Skeletal muscle satellite cell (primary cell): Measurements from ENCODE around the gene TAF8. TPM values are rescaled to one million over a fixed set of nuclear protein-coding genes. Genes with fewer than 3 reads are reported as not detected.
"Not testable (repeated sequence)": the region's sequence is repeated elsewhere in the genome, so short reads cannot be mapped to it uniquely, and the experiment has no call there.

Experiments
- H3K27me3 ChIP-seq: 2 replicates; pipeline ENCODE4 v1.7.0; 2013; ENCODE audit warnings: low read length; ENCODE audit not compliant: control insufficient read depth, insufficient read depth
- H3K36me3 ChIP-seq: 2 replicates; pipeline ENCODE4 v1.7.0; 2013; ENCODE audit warnings: mild to moderate bottlenecking, control low read depth, low read length; ENCODE audit not compliant: insufficient read depth
- H3K4me1 ChIP-seq: 2 replicates; pipeline ENCODE4 v1.7.0; 2013; ENCODE audit warnings: low read length; ENCODE audit not compliant: control insufficient read depth, insufficient read depth
- H3K4me2 ChIP-seq: 2 replicates; pipeline ENCODE4 v1.7.0; 2013; ENCODE audit warnings: mild to moderate bottlenecking, low read length
- H3K4me3 ChIP-seq: 2 replicates; pipeline ENCODE4 v1.7.0; 2013; ENCODE audit warnings: low read length
- H3K9ac ChIP-seq: 2 replicates; pipeline ENCODE4 v1.7.0; 2013; ENCODE audit warnings: mild to moderate bottlenecking, low read depth, low read length, moderate library complexity
- H3K9me3 ChIP-seq: replicated peaks from 2 replicates; pipeline ENCODE4 v1.7.0; 2013; ENCODE audit warnings: mild to moderate bottlenecking, control low read depth, low read length
- total RNA-seq: library from RNA; depleted of rRNA; stranded (reverse); fragments of >200 nt; gene quantifications from 2 replicates; pipeline ENCODE4 v1.2.3, GENCODE V29; 2012; rRNA removed

TAF8 gene, protein sequence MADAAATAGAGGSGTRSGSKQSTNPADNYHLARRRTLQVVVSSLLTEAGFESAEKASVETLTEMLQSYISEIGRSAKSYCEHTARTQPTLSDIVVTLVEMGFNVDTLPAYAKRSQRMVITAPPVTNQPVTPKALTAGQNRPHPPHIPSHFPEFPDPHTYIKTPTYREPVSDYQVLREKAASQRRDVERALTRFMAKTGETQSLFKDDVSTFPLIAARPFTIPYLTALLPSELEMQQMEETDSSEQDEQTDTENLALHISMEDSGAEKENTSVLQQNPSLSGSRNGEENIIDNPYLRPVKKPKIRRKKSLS
- total RNA-seq = 14.4 and 15.7 TPM in 2 replicates

DNA sequence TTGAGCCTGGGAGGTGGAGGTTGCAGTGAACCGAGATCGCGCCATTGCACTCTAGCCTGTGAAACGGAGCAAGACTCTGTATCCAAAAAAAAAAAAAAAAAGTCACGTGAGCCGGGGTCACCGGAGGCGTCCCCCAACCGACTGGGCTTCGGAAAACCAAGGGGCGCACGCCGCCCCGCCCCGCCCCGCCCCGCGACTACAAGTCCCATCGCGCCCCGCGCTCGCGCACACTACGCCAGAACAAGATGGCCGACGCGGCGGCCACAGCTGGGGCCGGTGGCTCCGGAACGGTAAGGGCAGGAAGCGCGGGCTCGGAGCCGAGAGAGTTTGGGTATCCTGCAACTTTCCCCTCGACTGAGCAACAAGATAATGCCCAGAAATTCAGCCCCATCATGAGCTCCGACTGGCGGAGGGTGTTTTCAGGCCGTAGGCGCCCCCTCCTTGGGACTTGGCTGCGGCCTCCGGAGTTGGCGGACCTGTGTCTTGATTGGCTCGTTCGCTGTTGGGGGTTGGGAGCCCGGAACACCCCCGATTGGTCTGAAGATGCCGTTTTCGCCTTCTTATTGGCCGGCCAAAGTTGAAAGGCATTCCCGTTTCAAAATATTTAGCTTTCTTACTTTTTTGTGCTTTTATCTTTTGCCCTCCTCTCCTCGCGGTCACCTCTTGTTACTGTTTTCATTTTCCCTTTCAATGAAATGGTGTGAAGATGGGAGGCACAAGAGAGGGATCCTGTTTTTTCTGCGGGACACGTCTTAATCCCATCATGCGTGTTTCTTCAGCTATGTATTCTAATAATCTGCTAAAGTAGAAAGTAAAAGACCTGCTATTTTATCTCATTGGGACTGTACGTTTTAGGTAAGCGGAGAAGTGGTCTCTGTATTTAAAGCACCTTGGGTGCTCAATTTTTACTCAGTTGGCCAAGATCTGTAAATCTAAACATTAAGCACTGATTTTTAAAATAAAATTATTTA lies at the start of gene TAF8:
Gene TAF8, plus strand, starts transcription at position 228 of the 971 bp plus-strand sequence. Its CDS starts 18 bp downstream, at position 246.
- Histone ChIP-seq H3K9me3 (no peaks in the 10 kb centered on the region), H3K4me3 (peak within 1 kb of the TSS; percentile 87), H3K4me2 (peak within 1 kb of the TSS; percentile 99), H3K9ac (peak within 1 kb of the TSS; percentile 94), H3K27me3 (no peaks in the 10 kb centered on the region), H3K36me3 (peaks cover 11% of the 10 kb centered on the region), H3K4me1 (peaks cover 29% of the 10 kb centered on the region)

DNA sequence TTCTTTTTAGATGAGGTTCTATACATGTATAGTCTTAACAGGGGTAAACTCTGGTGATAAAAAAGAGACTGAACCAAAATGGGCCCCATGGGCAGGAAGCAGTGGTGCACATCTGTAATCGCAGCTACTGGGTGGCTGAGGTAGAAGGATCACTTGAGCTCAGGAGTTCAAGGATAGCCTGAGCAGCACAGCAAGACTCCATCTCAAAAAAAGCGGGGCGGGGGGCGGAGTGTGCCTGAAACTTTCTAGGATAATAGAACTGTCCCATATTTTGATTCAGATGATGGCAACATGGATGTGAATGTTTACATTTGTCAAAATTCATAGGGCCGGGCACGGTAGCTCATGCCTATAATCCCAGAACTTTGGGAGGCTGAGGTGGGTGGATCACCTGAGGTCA lies 48.8 kb upstream of the TAF8 start:
- no peaks in the 10 kb centered on the region for H3K36me3 ChIP-seq
- no peak overlapping the region for H3K9ac ChIP-seq
- no peak overlapping the region for H3K4me2 ChIP-seq

DNA sequence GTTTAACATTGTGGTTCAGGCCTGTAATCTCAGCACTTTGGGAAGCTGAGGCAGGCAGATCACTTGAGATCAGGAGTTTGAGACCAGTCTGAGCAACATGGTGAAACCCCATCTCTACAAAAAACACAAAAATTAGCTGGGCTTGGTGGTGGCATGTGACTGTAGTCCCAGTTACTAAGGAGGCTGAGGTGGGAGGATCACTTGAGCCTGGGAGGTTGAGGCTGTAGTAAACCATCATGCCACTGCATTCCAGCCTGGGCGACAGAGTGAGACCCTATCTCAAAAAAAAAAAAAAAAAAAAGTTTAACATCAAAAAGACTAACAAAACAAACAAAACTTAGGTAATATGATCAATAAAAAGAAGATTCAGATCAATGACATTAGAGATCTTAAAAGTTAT lies 46.7 kb upstream of the TAF8 start:
- not testable (repeated sequence) for H3K27me3 ChIP-seq, H3K4me3 ChIP-seq, H3K36me3 ChIP-seq, H3K4me2 ChIP-seq, H3K9ac ChIP-seq, H3K4me1 ChIP-seq, H3K9me3 ChIP-seq

More for the DNA sequence above, 48.8 kb upstream of the TAF8 start:
- Histone ChIP-seq H3K27me3 (no peaks in the 10 kb centered on the region), H3K4me1 (no peaks in the 10 kb centered on the region), H3K4me3 (no peak overlapping the region), H3K9me3 (no peaks in the 10 kb centered on the region)

DNA sequence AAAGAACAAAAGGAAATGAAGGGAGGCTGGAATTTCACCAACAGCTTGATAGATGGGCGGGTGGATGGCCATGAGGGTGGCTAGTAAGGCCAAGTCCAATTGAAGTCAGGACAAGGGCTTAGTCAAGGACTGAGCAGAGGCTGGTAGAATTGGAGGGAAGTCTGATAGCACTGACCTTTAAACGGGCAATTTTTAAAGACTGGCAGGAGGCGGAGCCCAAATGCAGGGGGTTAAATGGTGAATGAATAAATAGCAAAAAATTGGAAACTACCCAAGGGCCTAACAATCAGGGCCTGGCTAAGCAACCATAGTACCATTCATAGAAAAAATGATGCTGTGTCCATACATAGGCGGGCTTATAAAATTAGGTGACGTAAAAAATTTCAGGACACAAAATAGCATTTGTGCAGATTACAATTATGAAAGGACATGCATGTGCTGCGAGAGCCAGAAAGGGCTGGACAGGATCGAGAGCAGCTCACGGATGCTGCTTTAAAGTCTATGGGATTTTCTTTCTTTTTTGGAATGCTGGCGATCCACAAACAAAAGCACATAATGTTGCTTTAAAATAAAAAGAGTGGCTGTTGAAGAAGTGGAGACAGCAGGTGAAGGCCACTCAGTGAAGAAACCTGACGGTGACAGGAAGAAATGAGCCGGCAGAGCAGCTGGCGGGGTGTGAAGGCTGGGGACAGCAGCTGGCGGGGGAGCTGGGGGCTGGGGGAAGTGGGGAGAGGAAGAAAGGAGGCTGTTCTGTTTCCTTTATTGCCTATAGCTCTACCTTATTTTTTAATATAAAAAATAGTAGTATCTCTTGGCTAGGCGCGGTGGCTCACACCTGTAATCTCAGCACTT lies 42.8 kb upstream of the TAF8 start:
- Histone ChIP-seq H3K36me3 (no peaks in the 10 kb centered on the region), H3K9ac (no peak overlapping the region), H3K4me3 (no peak overlapping the region), H3K4me2 (peak overlapping the region; percentile 41), H3K4me1 (peaks cover 19% of the 10 kb centered on the region), H3K27me3 (no peaks in the 10 kb centered on the region), H3K9me3 (no peaks in the 10 kb centered on the region)

DNA sequence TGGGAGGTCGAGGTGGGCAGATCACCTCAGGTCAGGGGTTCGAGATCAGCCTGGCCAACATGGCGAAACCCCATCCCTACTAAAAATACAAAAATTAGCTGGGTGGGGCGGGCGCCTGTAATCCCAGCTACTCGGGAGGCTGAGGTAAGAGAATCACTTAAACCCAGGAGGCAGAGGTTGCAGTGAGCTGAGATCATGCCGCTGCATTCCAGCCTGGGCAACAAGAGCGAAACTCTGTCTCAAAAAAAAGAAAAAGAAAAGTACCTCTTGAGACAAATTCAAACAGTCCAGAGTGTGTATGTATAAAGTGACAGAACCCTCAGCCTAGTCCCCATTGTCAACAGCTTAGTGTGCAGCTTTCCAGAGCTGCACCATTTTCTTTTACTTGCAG lies 42.2 kb upstream of the TAF8 start:
- not testable (repeated sequence) for H3K9ac ChIP-seq, H3K9me3 ChIP-seq, H3K36me3 ChIP-seq, H3K27me3 ChIP-seq, H3K4me2 ChIP-seq, H3K4me3 ChIP-seq
- H3K4me1 ChIP-seq = peaks cover 24% of the 10 kb centered on the region

DNA sequence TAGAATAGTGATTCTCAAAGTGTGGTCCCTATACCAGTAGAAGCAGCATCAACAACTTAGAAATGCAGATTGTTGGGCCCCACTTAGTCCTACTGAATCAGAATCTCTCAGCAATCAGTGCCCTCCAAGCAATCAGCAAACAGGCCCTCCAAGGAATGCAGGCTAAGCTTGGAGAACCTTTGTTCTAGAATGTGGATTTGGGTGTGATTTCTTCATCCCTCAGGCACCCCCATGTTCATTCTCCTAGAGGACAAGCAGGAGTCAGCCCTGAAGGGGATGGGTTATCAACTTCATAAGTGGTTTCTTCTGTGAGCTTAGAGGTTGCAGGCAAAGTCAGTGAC lies 40.5 kb upstream of the TAF8 start:
- H3K4me2 ChIP-seq = peak overlapping the region; percentile 3
- peaks cover 29% of the 10 kb centered on the region for H3K4me1 ChIP-seq
- H3K36me3 ChIP-seq = no peaks in the 10 kb centered on the region
- no peak overlapping the region for H3K9ac ChIP-seq
- no peaks in the 10 kb centered on the region for H3K27me3 ChIP-seq
- no peak overlapping the region for H3K4me3 ChIP-seq
- no peaks in the 10 kb centered on the region for H3K9me3 ChIP-seq

DNA sequence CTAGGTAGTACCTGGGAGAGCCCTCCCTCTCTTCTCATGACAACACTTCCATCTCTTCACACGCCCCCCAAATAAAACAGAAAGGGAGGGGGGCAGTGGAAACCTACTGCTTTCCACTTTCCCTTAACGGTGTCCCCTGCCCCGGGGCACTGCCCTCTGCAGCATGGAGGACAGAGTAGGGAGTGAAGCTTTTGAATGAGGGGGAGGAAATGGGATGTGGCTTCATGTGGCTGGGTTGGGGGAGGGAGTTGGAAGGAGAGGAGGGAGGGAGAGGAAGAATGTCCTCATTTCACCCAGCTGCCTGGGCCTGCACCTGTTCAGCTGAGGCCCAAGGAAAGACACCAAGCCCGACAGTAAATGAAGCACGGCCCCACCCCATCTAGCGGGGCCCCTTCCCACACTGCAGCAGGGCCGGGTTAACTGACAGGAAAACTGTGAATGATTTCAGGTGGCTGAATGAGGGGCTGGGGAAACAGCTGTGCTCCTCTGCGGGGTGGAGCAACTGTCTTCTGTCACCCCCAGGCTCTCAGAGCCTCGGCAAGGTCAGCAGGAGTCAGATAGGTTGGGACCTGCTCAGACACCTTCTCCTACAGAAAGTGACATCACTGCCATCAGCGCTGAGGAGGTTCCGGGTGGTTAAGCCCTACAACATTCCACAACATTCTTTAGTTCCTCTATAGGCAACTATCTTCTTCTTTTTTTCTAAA lies 40.0 kb upstream of the TAF8 start:
- Histone ChIP-seq H3K9me3 (no peaks in the 10 kb centered on the region), H3K4me2 (peak overlapping the region; percentile 3), H3K9ac (no peak overlapping the region), H3K4me1 (peaks cover 29% of the 10 kb centered on the region), H3K27me3 (no peaks in the 10 kb centered on the region), H3K4me3 (no peak overlapping the region), H3K36me3 (no peaks in the 10 kb centered on the region)

DNA sequence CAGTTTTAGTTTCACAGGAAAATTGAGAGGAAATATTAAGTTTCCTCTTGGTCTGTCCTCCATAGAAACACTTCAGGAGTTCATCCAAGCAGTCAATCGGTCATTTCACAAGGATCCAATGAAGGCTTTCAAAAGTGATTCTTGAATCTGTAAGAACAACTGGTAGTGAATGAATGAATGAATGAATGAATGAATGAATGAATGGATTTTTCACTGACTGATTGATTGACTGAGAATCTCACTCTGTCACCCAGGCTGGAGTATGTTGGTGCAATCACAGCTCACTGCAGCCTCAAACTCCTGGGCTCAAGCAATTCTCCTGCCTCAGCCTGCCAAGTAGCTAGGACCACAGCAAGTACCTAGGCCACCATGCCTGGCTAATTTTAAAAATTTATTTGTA lies 39.4 kb upstream of the TAF8 start:
- Histone ChIP-seq H3K4me3 (no peak overlapping the region), H3K36me3 (no peaks in the 10 kb centered on the region), H3K4me1 (peaks cover 29% of the 10 kb centered on the region), H3K27me3 (no peaks in the 10 kb centered on the region), H3K4me2 (no peak overlapping the region), H3K9me3 (no peaks in the 10 kb centered on the region), H3K9ac (no peak overlapping the region)

DNA sequence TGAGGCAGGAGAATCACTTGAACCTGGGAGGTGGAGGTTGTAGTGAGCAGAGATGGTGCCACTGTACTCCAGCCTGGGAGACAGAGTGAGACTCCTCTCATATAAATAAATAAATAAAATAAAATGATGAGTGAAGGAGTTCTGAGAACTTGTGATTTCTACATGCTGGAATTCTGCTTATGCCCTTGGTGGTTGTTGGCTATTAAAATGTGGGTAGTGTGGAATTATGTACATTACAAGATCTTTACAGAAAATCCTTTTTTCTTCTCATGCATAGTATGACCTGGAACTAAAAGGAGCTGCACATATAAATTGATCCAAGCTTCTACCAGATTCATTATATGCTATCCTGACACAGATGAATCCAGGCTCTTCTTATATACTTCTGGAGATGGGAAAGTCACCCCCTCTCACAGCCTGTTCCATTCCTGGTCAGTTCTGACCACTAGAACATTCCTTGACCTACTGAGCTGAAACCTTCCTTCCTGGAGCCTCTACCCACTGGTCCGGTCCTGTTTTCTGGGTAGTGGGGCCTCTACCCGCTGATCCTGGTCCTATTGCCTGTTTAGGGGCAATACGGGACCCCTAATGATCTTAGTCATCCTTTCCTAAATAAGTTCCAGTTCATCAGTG lies 37.7 kb upstream of the TAF8 start:
- Histone ChIP-seq H3K4me3 (no peak overlapping the region), H3K4me1 (peaks cover 33% of the 10 kb centered on the region), H3K9me3 (no peaks in the 10 kb centered on the region), H3K4me2 (peak overlapping the region; percentile 43), H3K27me3 (no peaks in the 10 kb centered on the region), H3K9ac (no peak overlapping the region), H3K36me3 (no peaks in the 10 kb centered on the region)

DNA sequence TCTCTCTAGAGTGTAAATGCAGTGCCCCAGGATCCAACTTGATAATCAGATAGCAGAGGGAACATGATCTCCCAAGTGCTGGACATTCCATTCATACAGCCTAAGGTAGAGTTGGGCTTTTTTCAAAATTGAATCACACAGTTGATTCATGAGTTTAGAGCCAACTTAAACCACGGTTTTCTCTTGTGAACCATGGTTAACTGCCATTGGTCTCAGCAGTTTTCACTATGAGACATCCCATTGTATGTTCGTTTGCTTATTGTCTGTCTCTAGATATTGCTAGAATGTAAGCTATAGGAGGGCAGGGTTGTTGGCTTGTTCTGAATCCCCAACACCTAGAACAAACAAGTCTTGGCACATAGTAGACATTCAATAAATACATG lies 37.2 kb upstream of the TAF8 start:
- Histone ChIP-seq H3K9ac (no peak overlapping the region), H3K36me3 (no peaks in the 10 kb centered on the region), H3K27me3 (no peaks in the 10 kb centered on the region), H3K4me2 (peak overlapping the region; percentile 43), H3K4me3 (no peak overlapping the region), H3K4me1 (peaks cover 33% of the 10 kb centered on the region), H3K9me3 (no peaks in the 10 kb centered on the region)
